ENCODE measurements around the gene APBA1. TPM values are rescaled to one million over a fixed set of nuclear protein-coding genes. Genes with fewer than 3 reads are reported as not detected.

Gene APBA1
- total and polyA plus RNA-seq, 2 of the 4 experiments (the other 2 are of a cell fraction) = 3.8 to 5.1 TPM

DNA sequence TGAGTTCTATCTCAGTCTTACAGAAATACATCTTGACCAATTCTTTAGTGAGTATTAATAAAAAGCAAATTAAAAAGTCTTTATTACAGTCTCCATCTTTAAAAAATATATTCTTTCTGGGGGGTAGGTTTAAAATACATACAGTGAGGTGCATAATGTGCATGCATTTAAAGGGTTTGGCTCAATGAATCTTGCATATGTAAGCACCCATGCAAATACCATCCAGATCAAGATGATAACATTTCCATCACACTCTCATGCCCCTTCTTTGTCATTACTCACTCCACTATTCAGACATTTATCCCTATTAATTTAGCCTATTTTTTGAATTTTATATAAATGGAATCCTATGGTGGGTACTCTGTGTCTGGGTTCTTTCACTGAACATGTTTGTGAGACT is 113.0 kb downstream of the APBA1 start:
- ChIA-PET CTCF (no interaction called here), POLR2A (ENCODE audit: unreplicated experiment) (no interaction called here)
- in situ Hi-C loops (cut with MboI; ENCODE audit: low sequenced_read_pairs) (loop anchor here (25.0 kb wide), 2 partner anchors 497 to 678 kb away; no protein-coding TSS in a partner anchor), intact Hi-C loops (cut with micrococcal nuclease) (loop anchor here (5.0 kb wide), 1 partner anchor 113 kb away; the partner anchor contains the start of gene APBA1), dilution Hi-C loops (cut with HindIII; ENCODE audit: low sequenced_read_pairs, unreplicated experiment) (no loop called here)
- Histone ChIP-seq H3K4me3 (ENCODE audit: insufficient read depth, low read depth, low read length) (no peak overlapping the region), H2BK5ac (ENCODE audit: low read depth, low read length, poor library complexity, severe bottlenecking) (no peak overlapping the region), H3K14ac (replicated peaks; ENCODE audit: low read depth, low read length) (no peak overlapping the region), H2BK15ac (ENCODE audit: low read depth, low read length) (no peak overlapping the region), H3K79me1 (ENCODE audit: low read depth in 1 of 2, low read length in 2 of 2) (no peaks in the 10 kb centered on the region), H3K27me3 (ENCODE audit: control insufficient read depth, insufficient read depth, low read length) (0 out of 2 replicates have a peak, but pooled peaks cover 2% of the 10 kb centered on the region), H3K4me2 (ENCODE audit: low read depth, low read length) (no peak overlapping the region), H3K9me1 (ENCODE audit: insufficient read depth, low read length) (no peaks in the 10 kb centered on the region), H2AK5ac (ENCODE audit: low read depth, low read length) (no peak overlapping the region), H3K23ac (ENCODE audit: low read depth, low read length) (no peak overlapping the region), H3K9ac (ENCODE audit: low read depth, low read length) (no peak overlapping the region), H2AFZ (replicated peaks; ENCODE audit: low read length, poor library complexity) (no peak overlapping the region), H4K20me1 (ENCODE audit: insufficient read depth, low read length) (no peaks in the 10 kb centered on the region), H3K18ac (ENCODE audit: low read depth, low read length) (no peak overlapping the region), H3K56ac (ENCODE audit: extremely low read depth, insufficient read depth, low read length) (no peak overlapping the region), H3K4ac (ENCODE audit: low read depth, low read length) (no peak overlapping the region), H4K5ac (ENCODE audit: low read depth, low read length) (no peak overlapping the region), H2AK9ac (replicated peaks; ENCODE audit: low read depth, low read length, poor library complexity) (no peak overlapping the region), H4K8ac (ENCODE audit: low read depth in 2 of 2, low read length in 2 of 2) (no peak overlapping the region), H3K9me3 (ENCODE audit: control insufficient read depth, insufficient read depth, low read length) (no peaks in the 10 kb centered on the region), H3K36me3 (ENCODE audit: control insufficient read depth, insufficient read depth, low read length) (no peaks in the 10 kb centered on the region), H2BK20ac (ENCODE audit: low read depth, low read length) (no peak overlapping the region), H2BK120ac (ENCODE audit: low read depth, low read length) (no peak overlapping the region), H3K4me1 (ENCODE audit: control insufficient read depth, insufficient read depth, low read length) (no peaks in the 10 kb centered on the region), H4K91ac (ENCODE audit: insufficient read depth, low read depth, low read length) (no peak overlapping the region), H3K27ac (ENCODE audit: insufficient read depth, low read length) (no peak overlapping the region)
- BruUV-seq (replicated peaks) = no TSS peak
- no peak for ATAC-seq (ENCODE audit: low read depth)
- TF ChIP-seq RFX5 (IDR thresholded peaks at IDR 0.05; ENCODE audit: low read depth, low read length) (no peak), MXI1 (IDR thresholded peaks at IDR 0.05; ENCODE audit: borderline replicate concordance, low read depth, low read length) (no peak), MAZ (IDR thresholded peaks at IDR 0.05; ENCODE audit: borderline replicate concordance, low read depth, low read length) (no peak), BHLHE40 (IDR thresholded peaks at IDR 0.05; ENCODE audit: low read depth, low read length) (no peak), RAD21 (IDR thresholded peaks at IDR 0.05; ENCODE audit: low read length) (no peak), SMC3 (IDR thresholded peaks at IDR 0.05; ENCODE audit: low read depth, low read length) (no peak), POLR2A (IDR thresholded peaks at IDR 0.05; ENCODE audit: low read depth, low read length) (no peak), FOS (IDR thresholded peaks at IDR 0.05; ENCODE audit: low read depth, low read length) (no peak), USF2 (IDR thresholded peaks at IDR 0.05; ENCODE audit: low read depth, low read length) (no peak), MAFK (IDR thresholded peaks at IDR 0.05; ENCODE audit: low read depth, low read length) (no peak), CTCF (conservative IDR thresholded peaks at IDR 0.05; ENCODE audit: low read depth, low read length) (no peak), NFE2L2 (IDR thresholded peaks at IDR 0.05; ENCODE audit: low read depth, low read length) (no peak), CEBPB (IDR thresholded peaks at IDR 0.05; ENCODE audit: low read depth, low read length) (no peak), CHD1 (IDR thresholded peaks at IDR 0.05; ENCODE audit: low read depth, low read length) (no peak), RCOR1 (IDR thresholded peaks at IDR 0.05; ENCODE audit: insufficient replicate concordance, low read length) (no peak)
- TF ChIP-seq, protein P1, sequence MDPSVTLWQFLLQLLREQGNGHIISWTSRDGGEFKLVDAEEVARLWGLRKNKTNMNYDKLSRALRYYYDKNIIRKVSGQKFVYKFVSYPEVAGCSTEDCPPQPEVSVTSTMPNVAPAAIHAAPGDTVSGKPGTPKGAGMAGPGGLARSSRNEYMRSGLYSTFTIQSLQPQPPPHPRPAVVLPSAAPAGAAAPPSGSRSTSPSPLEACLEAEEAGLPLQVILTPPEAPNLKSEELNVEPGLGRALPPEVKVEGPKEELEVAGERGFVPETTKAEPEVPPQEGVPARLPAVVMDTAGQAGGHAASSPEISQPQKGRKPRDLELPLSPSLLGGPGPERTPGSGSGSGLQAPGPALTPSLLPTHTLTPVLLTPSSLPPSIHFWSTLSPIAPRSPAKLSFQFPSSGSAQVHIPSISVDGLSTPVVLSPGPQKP (IDR thresholded peaks at IDR 0.05; ENCODE audit: borderline replicate concordance, low read depth, low read length) = no peak
- DNase-seq = no peak

All from IMR-90 (cell line).